H1 (cell line): Measurements from ENCODE around the gene KSR2. TPM values are rescaled to one million over a fixed set of nuclear protein-coding genes. Genes with fewer than 3 reads are reported as not detected.

Source experiments
- CTCF ChIA-PET: fragments of 300-600 bp; sonication (Branson Sonifier 250); formaldehyde crosslinking; loops from one replicate; lab custom pipeline; 2021; ENCODE audit not compliant: partially characterized antibody; lab: Charles Lee
- POLR2A ChIA-PET: fragments of 300-600 bp; sonication (Branson Sonifier 250); formaldehyde crosslinking; loops from one replicate; lab custom pipeline; 2021; ENCODE audit warnings: inconsistent platforms; ENCODE audit not compliant: partially characterized antibody; lab: Charles Lee
- DNase-seq, 2 experiments: peaks; one replicate each; pipeline versions ENCODE4 v3.0.0 to v3.0.0-alpha.2; 2010 to 2022; ENCODE audit warnings: low spot score in 2 of 2, low read depth in 1 of 2, mixed read lengths in 1 of 2
- FAIRE-seq: peaks from 2 replicates; lab custom pipeline; 2011; peaks lifted over from hg19 to GRCh38; lab: Jason Lieb, UNC
- H2AFZ ChIP-seq: 2 replicates; pipeline ENCODE4 v1.8.1; 2012; ENCODE audit warnings: low read length, inconsistent platforms
- H2AK5ac ChIP-seq: 2 replicates; pipeline ENCODE4 v1.6.1; 2013; ENCODE audit warnings: low read depth, low read length
- H2BK120ac ChIP-seq: replicated peaks from 2 replicates; pipeline ENCODE3; 2013; ENCODE audit warnings: low read depth, low read length, inconsistent platforms
- H2BK12ac ChIP-seq: 2 replicates; pipeline ENCODE4 v1.6.1; 2013; ENCODE audit warnings: low read depth, low read length
- H2BK15ac ChIP-seq: 2 replicates; pipeline ENCODE4 v1.6.1; 2013; ENCODE audit warnings: low read length
- H2BK20ac ChIP-seq: 2 replicates; pipeline ENCODE4 v1.6.1; 2013; ENCODE audit warnings: low read length
- H2BK5ac ChIP-seq: 2 replicates; pipeline ENCODE4 v1.6.1; 2013; ENCODE audit warnings: low read depth, low read length
- H3K14ac ChIP-seq: 2 replicates; pipeline ENCODE4 v1.6.1; 2013; ENCODE audit warnings: inconsistent platforms; ENCODE audit not compliant: insufficient read length
- H3K18ac ChIP-seq: 2 replicates; pipeline ENCODE4 v1.6.1; 2013; ENCODE audit warnings: low read length; ENCODE audit errors: extremely low read depth
- H3K23ac ChIP-seq: 2 replicates; pipeline ENCODE4 v1.6.1; 2013; ENCODE audit warnings: inconsistent platforms; ENCODE audit not compliant: insufficient read length
- H3K23me2 ChIP-seq: 2 replicates; pipeline ENCODE4 v1.6.1; 2013; ENCODE audit warnings: low read depth, low read length
- H3K27ac ChIP-seq: 2 replicates; pipeline ENCODE4 v1.6.1; 2011; ENCODE audit warnings: low read depth, low read length, inconsistent platforms
- H3K27me3 ChIP-seq, 4 experiments: replicated peaks in 1 of 4; 1 replicate in 1 of 4; 2 replicates in 3 of 4; pipeline versions ENCODE4 v1.6.1 to v1.8.1; 2011 to 2013; ENCODE audit warnings: low read length in 3 of 4, mild to moderate bottlenecking in 3 of 4, inconsistent platforms in 2 of 4, mixed read lengths in 2 of 4, moderate library complexity in 1 of 4; ENCODE audit not compliant: control insufficient read depth in 3 of 4, insufficient read depth in 3 of 4; ENCODE audit errors: extremely low read depth in 1 of 4
- H3K36me3 ChIP-seq, 4 experiments: 2 replicates each; pipeline versions ENCODE4 v1.6.1 to v1.8.1; 2011 to 2013; ENCODE audit warnings: mild to moderate bottlenecking in 4 of 4, low read length in 3 of 4, moderate library complexity in 2 of 4, control low read depth in 1 of 4, inconsistent platforms in 1 of 4; ENCODE audit not compliant: insufficient read depth in 4 of 4, control insufficient read depth in 2 of 4
- H3K4ac ChIP-seq: replicated peaks from 2 replicates; pipeline ENCODE3; 2013; ENCODE audit warnings: low read length, low read depth, mixed read lengths, inconsistent platforms; ENCODE audit not compliant: insufficient read length
- H3K4me1 ChIP-seq, 4 experiments: replicated peaks in 1 of 4; 1 replicate in 1 of 4; 2 replicates in 3 of 4; pipeline versions ENCODE4 v1.6.1 to v1.8.1; 2011 to 2013; ENCODE audit warnings: low read length in 3 of 4, inconsistent platforms in 2 of 4, mixed read lengths in 1 of 4; ENCODE audit not compliant: insufficient read depth in 4 of 4, control insufficient read depth in 3 of 4
- H3K4me2 ChIP-seq, 2 experiments: 2 replicates each; pipeline versions ENCODE4 v1.6.1 to v1.8.1; 2011 to 2013; ENCODE audit warnings: low read depth in 2 of 2, low read length in 2 of 2, control low read depth in 1 of 2, inconsistent platforms in 1 of 2, mild to moderate bottlenecking in 1 of 2; ENCODE audit not compliant: insufficient read depth in 1 of 2
- H3K4me3 ChIP-seq, 4 experiments: fragments of 200-600, 300-600 bp in 1 of 4; sonication (generic), shearing (Covaris generic), sonication (Bioruptor Twin) in 1 of 4; 2 replicates each; pipeline versions ENCODE4 v1.5.1 to v1.8.1; 2011 to 2016; ENCODE audit warnings: low read length in 4 of 4, low read depth in 3 of 4, control low read depth in 2 of 4, inconsistent platforms in 2 of 4, mild to moderate bottlenecking in 2 of 4, mixed read lengths in 1 of 4, moderate library complexity in 1 of 4; ENCODE audit not compliant: insufficient read depth in 2 of 4; ENCODE audit errors: extremely low read depth in 1 of 4
- H3K56ac ChIP-seq: replicated peaks from 2 replicates; pipeline ENCODE3; 2013; ENCODE audit warnings: low read depth, mild to moderate bottlenecking, mixed read lengths, low read length, inconsistent platforms; ENCODE audit not compliant: insufficient read length
- H3K79me1 ChIP-seq: 2 replicates; pipeline ENCODE4 v1.6.1; 2013; ENCODE audit warnings: low read depth, low read length, control low read depth
- H3K79me2 ChIP-seq, 2 experiments: 2 replicates each; pipeline versions ENCODE4 v1.6.1 to v1.8.1; 2012 to 2013; ENCODE audit warnings: low read length in 2 of 2, mild to moderate bottlenecking in 2 of 2, inconsistent platforms in 1 of 2; ENCODE audit not compliant: insufficient read depth in 2 of 2, control insufficient read depth in 1 of 2
- H3K9ac ChIP-seq, 4 experiments: replicated peaks in 1 of 4; 1 replicate in 1 of 4; 2 replicates in 3 of 4; pipeline versions ENCODE4 v1.6.1 to v1.8.1; 2011 to 2013; ENCODE audit warnings: low read depth in 3 of 4, low read length in 3 of 4, control low read depth in 2 of 4, mild to moderate bottlenecking in 2 of 4, moderate library complexity in 2 of 4, inconsistent platforms in 1 of 4; ENCODE audit errors: extremely low read depth in 1 of 4
- H3K9me3 ChIP-seq, 2 experiments: 2 replicates each; pipeline versions ENCODE4 v1.6.1 to v1.8.1; 2012 to 2013; ENCODE audit warnings: mild to moderate bottlenecking in 2 of 2, moderate library complexity in 2 of 2, control low read depth in 1 of 2, inconsistent platforms in 1 of 2, low read depth in 1 of 2, low read length in 1 of 2, mixed read lengths in 1 of 2; ENCODE audit not compliant: insufficient read depth in 2 of 2
- H4K20me1 ChIP-seq, 2 experiments: replicated peaks in 1 of 2; 2 replicates each; pipeline versions ENCODE3 to v1.8.1; 2011 to 2013; ENCODE audit warnings: inconsistent platforms in 2 of 2, low read length in 2 of 2, mild to moderate bottlenecking in 1 of 2; ENCODE audit not compliant: insufficient read depth in 2 of 2, control insufficient read depth in 1 of 2
- H4K5ac ChIP-seq: 2 replicates; pipeline ENCODE4 v1.6.1; 2013; ENCODE audit warnings: low read length, low read depth, mixed read lengths, inconsistent platforms; ENCODE audit not compliant: insufficient read length
- H4K8ac ChIP-seq: 2 replicates; pipeline ENCODE4 v1.8.0; 2013; ENCODE audit warnings: mild to moderate bottlenecking, moderate library complexity, low read length, inconsistent platforms; ENCODE audit not compliant: insufficient read depth; ENCODE audit errors: extremely low read depth
- H4K91ac ChIP-seq: replicated peaks from 2 replicates; pipeline ENCODE3; 2013; ENCODE audit warnings: low read length, mixed read lengths, inconsistent platforms; ENCODE audit not compliant: insufficient read length
- ATF2 ChIP-seq: IDR thresholded peaks from 2 replicates; pipeline ENCODE4 v1.6.1; 2012; ENCODE audit warnings: low read length, inconsistent platforms
- EGR1 ChIP-seq: IDR thresholded peaks from 2 replicates; pipeline ENCODE4 v1.6.1; 2011; ENCODE audit warnings: low read depth, low read length, borderline replicate concordance
- HDAC2 ChIP-seq, 2 experiments: fragments of 300-600 bp in 1 of 2; sonication (generic) in 1 of 2; IDR thresholded peaks; 2 replicates each; pipeline ENCODE4 v1.6.1; 2011 to 2012; ENCODE audit warnings: low read depth in 2 of 2, low read length in 2 of 2, mild to moderate bottlenecking in 2 of 2, moderate library complexity in 2 of 2, borderline replicate concordance in 1 of 2, inconsistent platforms in 1 of 2
- JUN ChIP-seq: IDR thresholded peaks from 2 replicates; pipeline ENCODE4 v1.6.1; 2011; ENCODE audit warnings: low read depth, mild to moderate bottlenecking, improper control_type of control experiment, low read length
- JUND ChIP-seq: IDR thresholded peaks from 2 replicates; pipeline ENCODE4 v1.6.1; 2011; ENCODE audit warnings: mild to moderate bottlenecking, improper control_type of control experiment, low read length
- KDM1A ChIP-seq: fragments of 200-600, 300-600 bp; sonication (generic); IDR thresholded peaks from 2 replicates; pipeline ENCODE4 v1.7.1; 2016; ENCODE audit warnings: mild to moderate bottlenecking, low read length, borderline replicate concordance
- KDM5A ChIP-seq: fragments of 200-600 bp; IDR thresholded peaks from 2 replicates; pipeline ENCODE4 v1.7.1; 2012; ENCODE audit warnings: mild to moderate bottlenecking, low read length, inconsistent platforms, mixed read lengths
- PHF8 ChIP-seq: fragments of 200-600 bp; sonication (generic); conservative IDR thresholded peaks from 2 replicates; pipeline ENCODE4 v1.7.1; 2012; ENCODE audit warnings: low read depth, mild to moderate bottlenecking, inconsistent platforms, low read length, moderate library complexity
- RXRA ChIP-seq: IDR thresholded peaks from 2 replicates; pipeline ENCODE4 v1.6.1; 2011; ENCODE audit warnings: low read depth, mild to moderate bottlenecking, low read length, moderate library complexity; ENCODE audit not compliant: insufficient read depth
- SIX5 ChIP-seq: IDR thresholded peaks from 2 replicates; pipeline ENCODE4 v1.6.1; 2011; ENCODE audit warnings: mild to moderate bottlenecking, low read depth, low read length
- SP1 ChIP-seq: IDR thresholded peaks from 2 replicates; pipeline ENCODE4 v1.6.1; 2011; ENCODE audit warnings: low read depth, low read length
- SP2 ChIP-seq: IDR thresholded peaks from 2 replicates; pipeline ENCODE4 v1.6.1; 2012; ENCODE audit warnings: mild to moderate bottlenecking, low read length, inconsistent platforms
- TAF1 ChIP-seq: IDR thresholded peaks from 2 replicates; pipeline ENCODE4 v1.6.1; 2011; ENCODE audit warnings: mild to moderate bottlenecking, low read depth, low read length
- TCF12 ChIP-seq: IDR thresholded peaks from 2 replicates; pipeline ENCODE4 v1.6.1; 2011; ENCODE audit warnings: low read depth, mild to moderate bottlenecking, low read length
- WGBS, 2 experiments: shearing (Covaris generic) in 1 of 2; methylation state at CpG; one replicate each; pipeline versions ENCODE4 v1.1.6 to v1.1.7; 2013 to 2015; ENCODE audit warnings: low lambda C conversion rate in 2 of 2, mixed read lengths in 2 of 2, inconsistent platforms in 1 of 2, low coverage in 1 of 2, missing lambda C conversion rate in 1 of 2; ENCODE audit not compliant: insufficient replicate concordance in 2 of 2, insufficient coverage in 1 of 2, insufficient read length in 1 of 2; ENCODE audit errors: extremely low coverage in 1 of 2, missing lambda C conversion rate in 1 of 2; 5-methylcytosine and 5-hydroxymethylcytosine counted together
- polyA plus RNA-seq, 7 experiments: library from polyadenylated mRNA; depleted of rRNA in 3 of 7; stranded (reverse) in 5 of 7; unstranded in 2 of 7; fragments of >200 nt in 5 of 7; fragments of 200-250 nt in 2 of 7; gene quantifications; 1 replicate in 5 of 7; 2 replicates in 1 of 7; 4 replicates in 1 of 7; pipeline versions ENCODE4 v1.2.1 to v1.2.3, GENCODE V29; 2011 to 2013; ENCODE audit warnings: missing spikeins in 2 of 7, mixed read lengths in 2 of 7
- total RNA-seq: library from RNA; stranded (reverse); fragmentation: NEBNext Ultra II Directional; extraction: Animal tissue kit (Norgen Biotek cat#: 25700); gene quantifications from 2 replicates; pipeline ENCODE4 v1.2.1, GENCODE V29; 2021

The KSR2 gene
- total and polyA plus RNA-seq, 2 of the 8 experiments (the other 6 are each of a cell fraction or from before 2014, with no cell fraction given): 0.74 to 2.2 TPM

GRCh38 chr12:117727301-117727700, 241.5 kb downstream of the KSR2 start:
- no peak overlapping the region for H3K18ac ChIP-seq
- no peaks in the 10 kb centered on the region for H3K79me2 ChIP-seq
- H2BK20ac ChIP-seq: no peak overlapping the region
- H3K27ac ChIP-seq: no peak overlapping the region
- H3K79me1 ChIP-seq: no peaks in the 10 kb centered on the region
- POLR2A ChIA-PET: no interaction called here
- H4K8ac ChIP-seq: no peak overlapping the region
- H3K36me3 ChIP-seq: no peaks in the 10 kb centered on the region; a peak in 1 of 8 replicates
- no peak overlapping the region for H2BK12ac ChIP-seq
- peaks cover 0 to 8% of the 10 kb centered on the region in 2 experiments; a peak in 1 of 4 replicates for H3K9me3 ChIP-seq
- no peak overlapping the region for H3K23ac ChIP-seq
- H3K14ac ChIP-seq: no peak overlapping the region
- H4K91ac ChIP-seq: no peak overlapping the region
- no peak overlapping the region for H2BK120ac ChIP-seq
- no peak overlapping the region for H3K4me3 ChIP-seq
- H3K56ac ChIP-seq: no peak overlapping the region
- H3K23me2 ChIP-seq: no peaks in the 10 kb centered on the region
- CTCF ChIA-PET: interaction anchor here (2.5 kb wide), 1 partner anchor 10 kb away, joined by 10 read pairs; no protein-coding TSS in a partner anchor
- no peaks in the 10 kb centered on the region for H3K4me1 ChIP-seq
- no peak overlapping the region for H2BK15ac ChIP-seq
- no peak for FAIRE-seq
- H2AFZ ChIP-seq: no peak overlapping the region
- no peaks in the 10 kb centered on the region for H4K20me1 ChIP-seq
- H3K4me2 ChIP-seq: no peak overlapping the region
- H2BK5ac ChIP-seq: no peak overlapping the region
- H3K4ac ChIP-seq: no peak overlapping the region
- 100% methylated on average over 1 of the region's 1 CpG; no CpG with 5 or more reads in 1 of the 2 experiments for whole genome bisulfite sequencing, 2 experiments
- DNase-seq: no peak
- no peaks in the 10 kb centered on the region for H3K27me3 ChIP-seq
- 0 out of 2 replicates have a peak overlapping the region, but pooled peaks have one; percentile 82 for H2AK5ac ChIP-seq
- no peak overlapping the region for H4K5ac ChIP-seq
- H3K9ac ChIP-seq: no peak overlapping the region
- TF ChIP-seq KDM1A (no peak), RXRA (no peak), JUND (no peak), ATF2 (no peak), KDM5A (no peak), SP2 (no peak), TCF12 (no peak), EGR1 (no peak), HDAC2 (IDR thresholded peaks at IDR 0.05; ENCODE audit: borderline replicate concordance in 1 of 2, low read depth in 2 of 2, low read length in 2 of 2) (no peak), PHF8 (no peak), SP1 (no peak), JUN (no peak), TAF1 (no peak), SIX5 (no peak)
